Measurements from ENCODE around the gene PITPNC1. TPM values are rescaled to one million over a fixed set of nuclear protein-coding genes. Genes with fewer than 3 reads are reported as not detected.

PITPNC1 gene
- total RNA-seq, 1 experiment from 2014 or later = 37.5 TPM

- Histone ChIP-seq H2BK120ac (ENCODE audit: low read depth, low read length, poor library complexity, severe bottlenecking) (no peak overlapping the region), H3K9ac (ENCODE audit: extremely low read depth, insufficient read length, low read length) (no peak overlapping the region), H3T11ph (ENCODE audit: low read length) (no peak overlapping the region), H3K23me2 (ENCODE audit: insufficient read length, low read depth, low read length, poor library complexity, severe bottlenecking) (no peaks in the 10 kb centered on the region), H2BK20ac (ENCODE audit: low read depth, low read length, poor library complexity, severe bottlenecking) (no peak overlapping the region), H3K79me2 (ENCODE audit: insufficient read depth, low read length) (no peaks in the 10 kb centered on the region), H4K5ac (ENCODE audit: insufficient read length, low read depth, low read length) (no peak overlapping the region), H2AK5ac (ENCODE audit: insufficient read length, low read length) (no peak overlapping the region), H4K91ac (ENCODE audit: insufficient read length, low read depth, low read length) (no peak overlapping the region), H3K9me3 (ENCODE audit: control insufficient read depth, low read depth, low read length) (no peaks in the 10 kb centered on the region), H3K27ac (ENCODE audit: insufficient read length, low read depth, low read length) (no peak overlapping the region), H3K14ac (ENCODE audit: insufficient read depth, low read length) (no peak overlapping the region), H2BK12ac (ENCODE audit: insufficient read length, low read depth, low read length) (no peak overlapping the region), H3K27me3 (ENCODE audit: insufficient read depth, low read length) (no peaks in the 10 kb centered on the region), H4K20me1 (ENCODE audit: control insufficient read depth, insufficient read depth, insufficient read length) (no peaks in the 10 kb centered on the region), H3K18ac (ENCODE audit: insufficient read length, low read depth, low read length) (no peak overlapping the region), H3K4me2 (ENCODE audit: insufficient read depth, insufficient read length, low read length) (no peak overlapping the region), H2BK15ac (ENCODE audit: low read depth, low read length) (no peak overlapping the region), H3K23ac (ENCODE audit: insufficient read length, low read depth, low read length) (no peak overlapping the region), H2AFZ (ENCODE audit: low read length) (no peak overlapping the region), H2BK5ac (ENCODE audit: insufficient read length, low read length) (no peak overlapping the region), H3K79me1 (ENCODE audit: insufficient read depth, low read depth, low read length, poor library complexity, severe bottlenecking) (no peaks in the 10 kb centered on the region), H4K8ac (replicated peaks; ENCODE audit: insufficient read length, low read depth, low read length) (no peak overlapping the region), H3K4me1 (ENCODE audit: insufficient read depth, low read length) (peaks cover 3% of the 10 kb centered on the region; the same call in 1 of the 2 replicates), H3K56ac (ENCODE audit: insufficient read length, low read depth, low read length) (no peak overlapping the region), H3K4ac (ENCODE audit: low read depth, low read length) (no peak overlapping the region)
- H3K9me3 Mint-ChIP-seq = no peaks in the 10 kb centered on the region
- peaks cover 17 to 25% of the 10 kb centered on the region in 2 experiments for H3K4me1 Mint-ChIP-seq
- no peak overlapping the region for H3K4me3 Mint-ChIP-seq
- no peaks in the 10 kb centered on the region for H3K27me3 Mint-ChIP-seq (ENCODE audit: low read depth)
- no CpG with 5 or more reads among the region's 13 CpGs for WGBS (ENCODE audit: extremely low coverage, insufficient read length, low lambda C conversion rate)
- TF ChIP-seq CTCF (conservative IDR thresholded peaks at IDR 0.05) = no peak
- no peak for DNase-seq
- peaks cover 2 to 16% (median 5%) of the 10 kb centered on the region in 3 experiments; a peak in 4 of 7 replicates for H3K36me3 Mint-ChIP-seq (ENCODE audit: insufficient read depth in 1 of 3, low read depth in 3 of 3)
- peak overlapping the region; percentile 50 to 93 (median 85); a peak in 4 of 7 replicates for H3K27ac Mint-ChIP-seq
Measured at GRCh38 chr17:67574658-67575293, 197.7 kb downstream of the PITPNC1 start.

Measured in H9 (cell line).